ENCODE data around the gene HSPB6.

DNA sequence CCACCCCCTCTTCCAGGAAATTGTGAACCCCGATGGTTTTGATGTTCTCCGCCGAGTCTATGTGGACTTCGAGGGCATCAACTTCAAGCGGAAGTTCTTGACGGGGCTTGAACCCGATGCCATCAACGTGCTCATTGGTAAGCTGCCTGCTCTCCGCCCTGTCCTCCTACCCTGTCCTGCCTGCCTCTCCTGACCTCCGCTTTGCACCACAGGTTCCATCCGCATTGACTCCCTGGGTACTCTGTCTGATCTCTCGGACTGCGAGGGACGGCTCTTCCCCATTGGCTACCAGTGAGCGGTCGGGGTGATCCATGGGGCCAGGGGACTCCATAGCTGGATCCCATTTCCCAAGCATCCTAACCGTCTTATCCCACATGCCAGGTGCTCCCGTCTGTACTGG lies 26.5 kb downstream of the HSPB6 start:
- TF ChIP-seq, protein P1, sequence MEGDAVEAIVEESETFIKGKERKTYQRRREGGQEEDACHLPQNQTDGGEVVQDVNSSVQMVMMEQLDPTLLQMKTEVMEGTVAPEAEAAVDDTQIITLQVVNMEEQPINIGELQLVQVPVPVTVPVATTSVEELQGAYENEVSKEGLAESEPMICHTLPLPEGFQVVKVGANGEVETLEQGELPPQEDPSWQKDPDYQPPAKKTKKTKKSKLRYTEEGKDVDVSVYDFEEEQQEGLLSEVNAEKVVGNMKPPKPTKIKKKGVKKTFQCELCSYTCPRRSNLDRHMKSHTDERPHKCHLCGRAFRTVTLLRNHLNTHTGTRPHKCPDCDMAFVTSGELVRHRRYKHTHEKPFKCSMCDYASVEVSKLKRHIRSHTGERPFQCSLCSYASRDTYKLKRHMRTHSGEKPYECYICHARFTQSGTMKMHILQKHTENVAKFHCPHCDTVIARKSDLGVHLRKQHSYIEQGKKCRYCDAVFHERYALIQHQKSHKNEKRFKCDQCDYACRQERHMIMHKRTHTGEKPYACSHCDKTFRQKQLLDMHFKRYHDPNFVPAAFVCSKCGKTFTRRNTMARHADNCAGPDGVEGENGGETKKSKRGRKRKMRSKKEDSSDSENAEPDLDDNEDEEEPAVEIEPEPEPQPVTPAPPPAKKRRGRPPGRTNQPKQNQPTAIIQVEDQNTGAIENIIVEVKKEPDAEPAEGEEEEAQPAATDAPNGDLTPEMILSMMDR (IDR thresholded peaks at IDR 0.05), result no peak
- no peak for TF ChIP-seq POLR2A (IDR thresholded peaks at IDR 0.05)
- TF ChIP-seq EP300 (IDR thresholded peaks at IDR 0.05), result no peak

All from ovary (tissue), 3 donors.